ENCODE measurements around the gene ETV6. TPM values are rescaled to one million over a fixed set of nuclear protein-coding genes. Genes with fewer than 3 reads are reported as not detected.

Gene ETV6
- total and polyA plus RNA-seq, 2 of the 8 experiments (the other 6 are each of a cell fraction or from before 2014, with no cell fraction given), result 5.5 to 23.9 TPM

- TF ChIP-seq CHD1 (IDR thresholded peaks at IDR 0.05; ENCODE audit: low read depth, low read length), result no peak
- no peak for TF ChIP-seq SIRT6 (IDR thresholded peaks at IDR 0.05; ENCODE audit: low read length)
- no peak for TF ChIP-seq ATF2 (IDR thresholded peaks at IDR 0.05; ENCODE audit: low read length)
- TF ChIP-seq NRF1 (IDR thresholded peaks at IDR 0.05; ENCODE audit: low read depth, low read length), result no peak
- no peak for TF ChIP-seq ASH2L (IDR thresholded peaks at IDR 0.05; ENCODE audit: low read length)
- no peak for TF ChIP-seq EZH2 (IDR thresholded peaks at IDR 0.05; ENCODE audit: low read depth, low read length, severe bottlenecking)
- no peak for TF ChIP-seq GABPA (IDR thresholded peaks at IDR 0.05; ENCODE audit: borderline replicate concordance, insufficient read depth, low read length)
- no peak for TF ChIP-seq YY1 (IDR thresholded peaks at IDR 0.05; ENCODE audit: low read depth, low read length)
Measured at GRCh38 chr12:11782914-11783420, 133.5 kb downstream of the ETV6 start (continued).

All from H1 (cell line).